K562 (cell line): ENCODE data around the gene SPRYD3. TPM values are rescaled to one million over a fixed set of nuclear protein-coding genes. Genes with fewer than 3 reads are reported as not detected.

ENCODE experiments used
- CHD4 ChIP-seq: fragments of 200-600 bp; sonication (generic); IDR thresholded peaks from 3 replicates; pipeline ENCODE4 v1.6.1; 2012; ENCODE audit warnings: low read depth, mild to moderate bottlenecking, mixed read lengths, low read length, inconsistent platforms; ENCODE audit not compliant: insufficient read depth, insufficient replicate concordance, poor library complexity, severe bottlenecking
- CREB5 ChIP-seq: fragments of 250-450 bp; sonication (Bioruptor Pico); IDR thresholded peaks from 2 replicates; pipeline ENCODE4 v1.5.0; 2020; ENCODE audit warnings: mild to moderate bottlenecking
- E2F6 ChIP-seq, 2 experiments: IDR thresholded peaks; 2 replicates each; pipeline ENCODE4 v1.6.1; 2011; ENCODE audit warnings: borderline replicate concordance in 1 of 2, control low read depth in 1 of 2, low read depth in 1 of 2, low read length in 1 of 2, mild to moderate bottlenecking in 1 of 2, mixed read lengths in 1 of 2, moderate library complexity in 1 of 2; ENCODE audit not compliant: insufficient read depth in 1 of 2, insufficient read length in 1 of 2, poor library complexity in 1 of 2, severe bottlenecking in 1 of 2; ENCODE audit errors: extremely low read depth in 1 of 2
- E2F8 ChIP-seq: fragments of 450-650 bp; IDR thresholded peaks from 2 replicates; pipeline ENCODE4 v1.7.1; 2018; ENCODE audit warnings: mild to moderate bottlenecking, low read depth; ENCODE audit not compliant: partially characterized antibody
- FOXA1 ChIP-seq: fragments of 450-650 bp; IDR thresholded peaks from 2 replicates; pipeline ENCODE4 v1.6.1; 2016; ENCODE audit warnings: mild to moderate bottlenecking, borderline replicate concordance
- HMGXB4 ChIP-seq: sonication (generic); formaldehyde crosslinking; IDR thresholded peaks from 2 replicates; pipeline ENCODE4 v1.8.1; 2023; ENCODE audit warnings: mild to moderate bottlenecking, missing genetic modification reagents
- KLF1 ChIP-seq: fragments of 450-650 bp; IDR thresholded peaks from 2 replicates; pipeline ENCODE4 v1.6.1; 2016; ENCODE audit warnings: missing genetic modification characterization, missing compliant biosample characterization
- MAFF ChIP-seq: IDR thresholded peaks from 2 replicates; pipeline ENCODE4 v1.6.1; 2012; ENCODE audit warnings: low read length, improper control_type of control experiment
- MIER1 ChIP-seq: fragments of 450-650 bp; IDR thresholded peaks from 2 replicates; pipeline ENCODE4 v1.6.1; 2016; ENCODE audit warnings: antibody characterized with exemption, mild to moderate bottlenecking, low read depth
- POLR3G ChIP-seq: IDR thresholded peaks from 2 replicates; pipeline ENCODE4 v1.6.1; 2011; ENCODE audit not compliant: insufficient read length, insufficient replicate concordance; ENCODE audit errors: extremely low read depth
- RAD21 ChIP-seq, 2 experiments: fragments of 250-450 bp in 1 of 2; fragments of 450-650 bp in 1 of 2; sonication (Bioruptor Pico) in 1 of 2; formaldehyde crosslinking in 1 of 2; IDR thresholded peaks in 1 of 2; conservative IDR thresholded peaks in 1 of 2; 2 replicates each; pipeline versions ENCODE4 v1.4.0 to v1.8.0; 2020 to 2022; ENCODE audit warnings: mild to moderate bottlenecking in 2 of 2, moderate library complexity in 1 of 2
- UBTF ChIP-seq, 2 experiments: IDR thresholded peaks; 2 replicates each; pipeline ENCODE4 v1.6.1; 2012; ENCODE audit warnings: improper control_type of control experiment in 2 of 2, low read depth in 2 of 2, low read length in 2 of 2, borderline replicate concordance in 1 of 2
- ZEB2 ChIP-seq: fragments of 450-650 bp; IDR thresholded peaks from 2 replicates; pipeline ENCODE4 v1.6.1; 2016
- ZFP36 ChIP-seq: fragments of 150-350 bp; IDR thresholded peaks from 2 replicates; pipeline ENCODE4 v1.6.1; 2018; ENCODE audit warnings: low read length, low read depth; ENCODE audit not compliant: partially characterized antibody
- ZSCAN32 ChIP-seq: fragments of 450-650 bp; formaldehyde crosslinking; IDR thresholded peaks from 2 replicates; pipeline ENCODE4 v1.4.0; 2020; ENCODE audit warnings: mild to moderate bottlenecking, moderate library complexity
- polyA plus RNA-seq, 8 experiments: library from polyadenylated mRNA; depleted of rRNA in 4 of 8; stranded (reverse) in 5 of 8; unstranded in 3 of 8; fragments of >200 nt; fragmentation: Nextera tagmentation in 2 of 8; fragmentation: Illumina TruSeq in 1 of 8; extraction: Ambion mirVana in 2 of 8; extraction: Trizol in 1 of 8; gene quantifications; 2 replicates each; pipeline versions ENCODE4 v1.2.1 to v1.2.3, GENCODE V29; 2011 to 2014; ENCODE audit warnings: inconsistent platforms in 1 of 8, missing spikeins in 1 of 8
- total RNA-seq, 7 experiments: library from RNA; depleted of rRNA in 6 of 7; stranded (reverse); fragments of >200 nt in 6 of 7; fragmentation: Illumina TruSeq in 2 of 7; extraction: Trizol in 2 of 7; gene quantifications; 2 replicates each; pipeline versions ENCODE4 v1.2.1 to v1.2.3, GENCODE V29; 2011 to 2021; ENCODE audit warnings: low replicate concordance in 1 of 7

The SPRYD3 gene
- total and polyA plus RNA-seq, 9 of the 15 experiments (the other 6 are each of a cell fraction or from before 2014, with no cell fraction given): 1.5 to 13.6 (median 7.6) TPM

GRCh38 chr12:53053218-53054111 lies 25.7 kb downstream of the SPRYD3 start (continued):
- TF ChIP-seq ZFP36 (no peak), UBTF (IDR thresholded peaks at IDR 0.05; ENCODE audit: borderline replicate concordance in 1 of 2, low read depth in 2 of 2, low read length in 2 of 2) (no peak), RAD21 (CRISPR knock-in tag; conservative IDR thresholded peaks at IDR 0.05 in 1 of 2, IDR thresholded peaks at IDR 0.05 in 1 of 2) (0 out of 4 replicates have a peak, but pooled peaks of 1 of the 2 experiments have one; percentile 9), MIER1 (no peak), POLR3G (no peak), MAFF (no peak), CREB5 (CRISPR knock-in tag) (no peak), ZSCAN32 (CRISPR knock-in tag) (no peak), HMGXB4 (no peak), KLF1 (tag) (no peak), FOXA1 (no peak), E2F8 (no peak), ZEB2 (peak; percentile 90), CHD4 (no peak), E2F6 (IDR thresholded peaks at IDR 0.05; ENCODE audit: borderline replicate concordance in 1 of 2, extremely low read depth in 1 of 2, insufficient read depth in 1 of 2, insufficient read length in 1 of 2, low read depth in 1 of 2, low read length in 1 of 2, poor library complexity in 1 of 2, severe bottlenecking in 1 of 2) (peak in 1 of 2 experiments; percentile 4)
